Lower lobe of right lung (tissue), 2 donors: ENCODE data around the gene TOM1. TPM values are rescaled to one million over a fixed set of nuclear protein-coding genes. Genes with fewer than 3 reads are reported as not detected.

Experiments used
- ATAC-seq, 2 donors: fragments of 200-7000 bp; cut with Tn5 transposase; one replicate each; pipeline ENCODE4 v1.9.1; 2020 to 2022; ENCODE audit warnings: mild to moderate bottlenecking in 2 of 2, moderate library complexity in 2 of 2
- DNase-seq: peaks from one replicate; pipeline ENCODE4 v3.0.0-alpha.2; 2020
- H3K27ac ChIP-seq: fragments of 200-600 bp; one replicate; pipeline ENCODE4 v1.8.0; 2022
- H3K27me3 ChIP-seq: fragments of 200-600 bp; one replicate; pipeline ENCODE4 v1.8.0; 2022; ENCODE audit warnings: low read depth
- H3K36me3 ChIP-seq: fragments of 200-600 bp; one replicate; pipeline ENCODE4 v1.8.0; 2022; ENCODE audit warnings: mild to moderate bottlenecking
- H3K4me1 ChIP-seq: fragments of 200-600 bp; one replicate; pipeline ENCODE4 v1.8.0; 2022
- H3K4me3 ChIP-seq: fragments of 200-600 bp; one replicate; pipeline ENCODE4 v1.8.0; 2022; ENCODE audit warnings: mild to moderate bottlenecking
- H3K9me3 ChIP-seq: fragments of 200-600 bp; one replicate; pipeline ENCODE4 v1.8.0; 2022
- intact Hi-C: fragments of 100-400 bp; cut with DNase I; formaldehyde crosslinking; loops from one replicate; pipeline ENCODE4 v1.11.0; 2022
- total RNA-seq: library from RNA; stranded (reverse); fragmentation: NEBNext Ultra II Directional; extraction: Animal tissue kit (Norgen Biotek cat#: 25700); gene quantifications from one replicate; pipeline ENCODE4 v1.2.1, GENCODE V29; 2021
- TF ChIP-seq, protein P1 (sequence below): fragments of 200-600 bp; IDR thresholded peaks from one replicate; pipeline ENCODE4 v1.8.0; 2022; ENCODE audit warnings: antibody characterized with exemption, mild to moderate bottlenecking
- donor health status: DM: no; HTN: yes; CAD: no; lungs with severe emphysema.

TOM1 gene
- total RNA-seq, 1 donor from 2014 or later, result 70.3 TPM

GRCh38 chr22:35380013-35380412, 80.3 kb downstream of the TOM1 start:
- H3K9me3 ChIP-seq, result no peaks in the 10 kb centered on the region
- peaks cover 71% of the 10 kb centered on the region for H3K4me1 ChIP-seq
- TF ChIP-seq, protein P1, sequence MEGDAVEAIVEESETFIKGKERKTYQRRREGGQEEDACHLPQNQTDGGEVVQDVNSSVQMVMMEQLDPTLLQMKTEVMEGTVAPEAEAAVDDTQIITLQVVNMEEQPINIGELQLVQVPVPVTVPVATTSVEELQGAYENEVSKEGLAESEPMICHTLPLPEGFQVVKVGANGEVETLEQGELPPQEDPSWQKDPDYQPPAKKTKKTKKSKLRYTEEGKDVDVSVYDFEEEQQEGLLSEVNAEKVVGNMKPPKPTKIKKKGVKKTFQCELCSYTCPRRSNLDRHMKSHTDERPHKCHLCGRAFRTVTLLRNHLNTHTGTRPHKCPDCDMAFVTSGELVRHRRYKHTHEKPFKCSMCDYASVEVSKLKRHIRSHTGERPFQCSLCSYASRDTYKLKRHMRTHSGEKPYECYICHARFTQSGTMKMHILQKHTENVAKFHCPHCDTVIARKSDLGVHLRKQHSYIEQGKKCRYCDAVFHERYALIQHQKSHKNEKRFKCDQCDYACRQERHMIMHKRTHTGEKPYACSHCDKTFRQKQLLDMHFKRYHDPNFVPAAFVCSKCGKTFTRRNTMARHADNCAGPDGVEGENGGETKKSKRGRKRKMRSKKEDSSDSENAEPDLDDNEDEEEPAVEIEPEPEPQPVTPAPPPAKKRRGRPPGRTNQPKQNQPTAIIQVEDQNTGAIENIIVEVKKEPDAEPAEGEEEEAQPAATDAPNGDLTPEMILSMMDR, result no peak
- no peak overlapping the region for H3K4me3 ChIP-seq
- DNase-seq, result no peak
- peaks cover 4% of the 10 kb centered on the region for H3K36me3 ChIP-seq
- no peak overlapping the region for H3K27ac ChIP-seq
- H3K27me3 ChIP-seq, result no peaks in the 10 kb centered on the region
- ATAC-seq, result no peak
- intact Hi-C loops, result no loop called here

DNA sequence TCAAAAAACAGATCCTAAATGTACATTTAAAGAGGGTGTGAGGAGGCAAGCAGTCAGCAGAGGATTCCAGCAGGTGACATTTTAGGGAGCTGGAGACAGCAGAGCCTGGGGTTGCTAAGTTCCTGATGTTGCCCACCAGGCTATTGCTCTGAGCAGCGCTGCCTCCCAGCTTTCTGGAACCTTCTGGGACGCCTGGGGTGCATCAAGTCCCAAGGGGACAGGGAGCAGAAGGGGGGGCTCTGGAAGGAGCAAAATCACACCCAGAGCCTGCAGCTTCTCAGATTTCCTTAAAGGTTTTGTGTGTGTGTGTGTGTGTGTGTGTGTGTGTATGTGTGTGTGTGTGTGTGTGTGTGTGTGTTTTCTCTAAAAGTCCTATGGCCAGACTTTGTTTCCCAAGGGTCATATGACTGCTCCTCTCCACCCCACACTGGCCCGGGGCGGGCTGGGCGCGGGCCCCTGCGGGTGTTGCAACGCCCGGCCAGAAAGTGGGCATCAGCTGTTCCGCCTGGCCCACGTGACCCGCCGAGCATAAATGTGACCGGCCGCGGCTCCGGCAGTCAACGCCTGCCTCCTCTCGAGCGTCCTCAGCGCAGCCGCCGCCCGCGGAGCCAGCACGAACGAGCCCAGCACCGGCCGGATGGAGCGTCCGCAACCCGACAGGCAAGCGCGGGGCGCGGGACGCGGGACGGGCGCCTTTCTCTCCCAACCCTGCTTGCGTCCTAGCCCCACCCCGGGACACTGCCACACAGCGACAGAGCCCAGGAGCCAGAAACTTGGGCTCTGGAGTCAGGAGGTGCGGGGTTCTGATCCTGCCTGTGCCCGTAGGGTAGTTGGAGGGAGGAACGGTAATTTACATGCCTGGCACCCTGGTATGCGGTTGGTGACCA, 81.1 kb downstream of the TOM1 start, which contains the start of gene HMOX1:
Gene HMOX1 (plus strand): TSS at position 560 of the 887 bp plus-strand sequence. CDS start 78 bp downstream, at position 638.
- peak; percentile 91 to 92 for ATAC-seq
- H3K4me1 ChIP-seq, result peaks cover 65% of the 10 kb centered on the region
- H3K36me3 ChIP-seq, result peaks cover 10% of the 10 kb centered on the region
- H3K27ac ChIP-seq, result peak within 1 kb of the TSS; percentile 86
- H3K9me3 ChIP-seq, result no peaks in the 10 kb centered on the region
- intact Hi-C loops, result no loop called here
- H3K4me3 ChIP-seq, result peak within 1 kb of the TSS; percentile 69
- peak; percentile 97 for DNase-seq
- TF ChIP-seq, protein P1, result peak; percentile 27
- H3K27me3 ChIP-seq, result no peaks in the 10 kb centered on the region

GRCh38 chr22:35381424-35382009, 81.8 kb downstream of the TOM1 start:
- no peak for DNase-seq
- peak overlapping the region; percentile 86 for H3K27ac ChIP-seq
- H3K4me3 ChIP-seq, result peak overlapping the region; percentile 69
- peaks cover 59% of the 10 kb centered on the region for H3K4me1 ChIP-seq
- intact Hi-C loops, result no loop called here
- no peaks in the 10 kb centered on the region for H3K27me3 ChIP-seq
- TF ChIP-seq, protein P1, result no peak
- H3K36me3 ChIP-seq, result peaks cover 15% of the 10 kb centered on the region
- no peaks in the 10 kb centered on the region for H3K9me3 ChIP-seq
- ATAC-seq, result no peak

- peaks cover 32% of the 10 kb centered on the region for H3K36me3 ChIP-seq
- H3K9me3 ChIP-seq, result no peaks in the 10 kb centered on the region
- no peak overlapping the region for H3K27ac ChIP-seq
- peaks cover 37% of the 10 kb centered on the region for H3K4me1 ChIP-seq
- no peak for DNase-seq
- ATAC-seq, result peak in 1 of 2 donors; percentile 13
- intact Hi-C loops, result no loop called here
- TF ChIP-seq, protein P1, result no peak
- no peaks in the 10 kb centered on the region for H3K27me3 ChIP-seq
- H3K4me3 ChIP-seq, result peak overlapping the region; percentile 69
These were observed 84.0 kb downstream of the TOM1 start for GRCh38 chr22:35383679-35384071.

- intact Hi-C loops, result no loop called here
- Histone ChIP-seq H3K4me1 (peaks cover 35% of the 10 kb centered on the region), H3K4me3 (peak overlapping the region; percentile 1), H3K27me3 (no peaks in the 10 kb centered on the region), H3K27ac (peak overlapping the region; percentile 8), H3K36me3 (peaks cover 34% of the 10 kb centered on the region), H3K9me3 (no peaks in the 10 kb centered on the region)
- no peak for DNase-seq
- TF ChIP-seq, protein P1, result no peak
- no peak for ATAC-seq
These were observed 84.8 kb downstream of the TOM1 start for GRCh38 chr22:35384527-35384926.
